ENCODE data around the gene MYO10.
"Not testable (repeated sequence)": the region's sequence is repeated elsewhere in the genome, so short reads cannot be mapped to it uniquely, and the experiment has no call there.

The MYO10 gene

GRCh38 chr5:16737209-16737608 is 198.9 kb downstream of the MYO10 start:
- DNase-seq: no peak

GRCh38 chr5:16736158-16736995 is 199.7 kb downstream of the MYO10 start:
- peak; percentile 60 to 64 for DNase-seq

- DNase-seq: no peak
Measured at GRCh38 chr5:16735101-16736060, 200.7 kb downstream of the MYO10 start.

- no peak for DNase-seq
Measured at GRCh38 chr5:16733331-16734006, 202.6 kb downstream of the MYO10 start.

GRCh38 chr5:16732356-16732755 is 203.7 kb downstream of the MYO10 start:
- DNase-seq: no peak

DNA sequence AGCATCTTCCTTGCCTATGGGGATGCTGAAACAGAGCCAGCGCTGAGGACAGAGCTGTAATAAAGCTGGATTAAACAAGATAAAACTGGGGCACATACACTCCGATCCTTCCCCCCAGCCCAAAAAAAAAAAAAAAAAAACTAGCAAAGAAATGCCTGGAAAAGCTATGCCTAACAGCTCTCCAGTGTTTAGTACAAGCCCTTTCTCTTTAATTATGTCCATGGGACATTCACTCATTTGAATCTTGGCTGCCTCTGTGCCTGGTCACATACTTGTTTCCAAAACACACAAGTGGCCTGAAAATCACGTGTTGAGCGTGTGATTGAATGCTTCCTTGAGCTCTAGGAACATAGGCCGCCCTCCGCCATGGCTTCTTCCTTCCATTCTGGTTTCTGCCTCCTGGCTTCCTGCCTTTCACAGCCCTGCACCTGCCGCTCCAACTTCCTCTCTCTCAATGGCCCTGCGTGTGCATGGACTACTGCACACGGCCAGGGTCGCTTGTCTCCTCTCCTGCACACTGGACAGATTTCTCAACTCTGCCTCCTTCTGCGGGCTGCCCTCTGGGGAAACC is 208.2 kb downstream of the MYO10 start:
- DNase-seq: peak; percentile 71 to 80

DNA sequence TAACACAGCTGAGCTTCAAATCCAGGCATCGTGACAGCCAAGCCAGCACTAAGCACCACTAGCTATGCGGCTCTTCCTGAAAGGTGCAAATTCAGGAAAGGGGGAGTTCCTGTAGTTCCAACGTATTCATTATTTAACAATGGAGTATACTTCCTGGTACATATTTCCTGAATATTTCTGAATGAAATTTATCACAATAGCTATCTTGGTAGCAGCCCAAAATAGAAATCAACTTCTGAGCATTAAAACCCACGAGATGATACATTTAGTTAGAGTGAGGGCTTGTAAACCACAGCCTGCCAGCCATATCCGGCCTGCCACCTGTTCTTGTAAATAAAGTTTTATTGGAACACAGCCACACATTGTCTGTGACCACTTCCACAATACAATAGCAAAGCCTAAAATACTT is 209.5 kb downstream of the MYO10 start:
- no peak for DNase-seq

DNA sequence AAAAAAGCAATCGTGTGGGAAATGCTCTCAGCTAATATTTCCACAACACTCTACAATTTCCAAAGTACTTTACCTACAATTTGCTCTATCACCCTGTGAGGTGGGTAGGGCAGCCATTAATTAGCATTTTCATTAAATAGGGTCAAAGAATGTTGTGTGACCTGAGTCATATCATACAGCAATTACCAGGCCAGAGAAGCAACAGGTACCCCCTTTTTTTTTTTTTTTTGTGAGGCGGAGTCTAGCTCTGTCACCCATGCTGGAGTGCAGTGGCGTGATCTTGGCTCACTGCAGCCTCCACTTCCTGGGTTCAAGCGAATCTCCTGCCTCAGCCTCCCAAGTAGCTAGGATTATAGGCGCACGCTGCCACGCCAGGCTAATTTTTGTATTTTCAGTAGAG is 210.5 kb downstream of the MYO10 start:
- no peak for DNase-seq

- DNase-seq: no peak
Measured at GRCh38 chr5:16723821-16724220, 212.3 kb downstream of the MYO10 start.

GRCh38 chr5:16722097-16722495 is 214.0 kb downstream of the MYO10 start:
- DNase-seq: no peak

DNA sequence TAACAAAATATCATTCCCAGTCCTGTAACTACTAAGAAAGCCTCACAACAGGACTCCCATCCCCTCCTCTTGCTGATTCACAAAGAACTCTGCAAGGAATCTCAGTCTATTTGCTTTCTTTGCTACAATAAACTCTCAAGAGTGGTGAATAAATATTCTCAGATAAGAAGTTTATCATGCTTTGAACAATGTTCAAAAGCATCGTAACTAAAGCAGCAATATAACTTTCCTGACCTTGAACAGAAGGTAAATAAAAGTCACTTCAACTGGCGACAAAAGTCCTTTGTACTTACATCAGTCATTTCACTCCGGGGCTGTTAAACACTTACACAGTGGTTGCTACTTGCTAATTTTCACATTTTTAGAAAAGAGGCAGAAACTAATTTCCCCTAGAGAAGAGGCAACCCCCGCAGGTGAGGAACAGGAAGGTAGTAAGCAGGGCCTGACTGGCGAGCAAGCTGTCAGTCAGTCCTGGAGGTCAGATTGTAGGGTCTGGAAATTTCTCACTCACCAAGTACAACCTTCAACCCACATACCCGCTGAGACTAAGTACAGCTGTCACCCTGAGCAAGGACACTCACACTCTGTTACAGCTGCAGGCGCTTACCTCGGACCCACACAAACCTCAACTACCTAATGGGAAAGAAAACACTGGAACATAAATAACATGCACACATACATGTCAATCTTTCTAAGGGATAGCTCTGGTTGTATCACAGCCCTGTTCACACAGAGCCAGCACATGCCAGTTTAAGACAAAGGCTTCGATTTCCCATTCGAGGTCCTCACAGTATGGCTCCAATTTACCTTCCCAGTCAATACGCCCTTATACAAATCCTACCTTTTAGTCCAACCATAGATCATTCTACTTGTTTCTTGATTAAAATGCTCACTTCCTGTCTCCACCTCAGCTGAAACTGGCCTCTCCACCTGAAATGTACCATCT is 214.7 kb downstream of the MYO10 start:
- DNase-seq: no peak

- not testable (repeated sequence) for DNase-seq
Measured at GRCh38 chr5:16718036-16718435, 218.1 kb downstream of the MYO10 start.

DNA sequence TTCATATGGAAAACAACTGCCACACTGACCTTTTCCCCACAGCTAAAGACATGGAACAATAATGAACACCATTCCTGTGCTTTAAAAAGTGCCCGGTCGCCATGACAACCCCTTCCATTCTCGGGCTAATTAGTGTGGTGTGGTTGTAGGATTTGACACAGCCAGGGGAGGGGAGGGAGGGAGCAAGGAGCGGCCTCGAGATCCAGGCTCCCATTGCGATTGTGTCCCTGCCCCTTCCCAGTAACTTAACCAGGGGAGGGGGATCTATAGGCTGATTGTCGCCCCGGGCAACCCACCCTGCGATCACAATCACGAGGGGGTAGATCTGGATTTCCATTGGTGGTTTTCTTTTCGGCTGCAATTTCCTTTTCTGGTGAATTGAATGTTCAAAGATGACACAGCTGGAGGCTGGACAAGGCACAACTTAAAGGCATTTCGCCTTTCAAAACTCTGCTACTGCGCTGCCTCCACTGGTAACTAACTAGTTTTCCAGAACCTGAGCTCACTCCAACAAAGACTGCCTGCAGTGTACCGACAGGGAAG is 222.6 kb downstream of the MYO10 start:
- DNase-seq: no peak

- no peak for DNase-seq
Measured at GRCh38 chr5:16712620-16713019, 223.5 kb downstream of the MYO10 start.

DNA sequence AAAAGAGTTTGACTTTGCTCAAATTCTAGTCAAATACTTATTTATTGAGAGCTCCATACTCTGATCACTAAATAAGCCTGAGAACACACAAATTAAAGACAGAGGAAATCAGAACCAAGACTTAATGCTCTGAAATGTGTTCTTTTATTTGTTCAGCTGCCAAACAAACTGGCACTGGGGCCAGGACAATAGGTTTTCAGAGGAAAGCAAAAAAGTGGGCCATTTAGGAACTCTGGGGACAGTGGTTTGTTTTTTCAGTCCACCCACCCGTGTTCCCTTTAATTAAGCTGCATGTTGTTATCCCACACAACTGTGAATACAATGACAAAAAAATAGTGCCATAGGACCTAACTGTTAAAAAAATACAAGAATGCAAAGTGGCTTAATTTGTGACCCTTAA is 223.9 kb downstream of the MYO10 start:
- DNase-seq: peak; percentile 27 to 51

DNA sequence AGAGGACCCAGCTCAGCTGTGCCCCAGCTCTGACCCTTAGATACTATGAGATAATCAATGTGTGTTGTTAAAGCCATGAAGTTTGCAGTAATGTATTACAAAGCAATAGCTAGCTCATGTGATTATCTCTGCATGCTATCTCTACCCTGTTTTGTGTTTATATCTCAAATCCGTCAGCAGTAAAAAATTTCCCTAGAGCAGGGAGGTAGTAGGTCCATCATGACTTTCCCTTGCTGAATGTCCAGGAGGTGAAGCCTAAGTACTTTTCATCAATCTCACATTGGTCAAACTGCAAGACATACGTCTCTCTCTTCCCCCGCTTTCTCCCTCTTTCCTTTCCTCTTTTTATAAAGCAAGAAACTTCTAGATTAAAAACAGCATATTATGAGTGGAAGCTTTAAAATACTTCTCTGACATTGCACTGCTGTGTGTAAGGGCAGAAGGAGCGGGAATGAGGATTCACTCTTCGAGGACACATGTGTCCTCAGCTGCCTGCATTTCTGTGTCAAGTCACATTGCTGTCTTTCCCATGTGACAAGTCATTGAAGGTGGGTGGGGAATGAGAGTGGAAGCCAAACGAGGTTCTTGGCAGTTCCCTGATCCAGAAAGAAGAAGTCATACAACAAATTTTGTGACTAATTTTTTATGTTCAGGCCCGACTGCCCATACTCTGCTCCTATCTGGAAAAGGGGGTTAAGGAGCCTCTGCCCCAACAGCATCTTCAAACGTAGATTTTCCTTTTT is 226.2 kb downstream of the MYO10 start:
- no peak for DNase-seq

DNA sequence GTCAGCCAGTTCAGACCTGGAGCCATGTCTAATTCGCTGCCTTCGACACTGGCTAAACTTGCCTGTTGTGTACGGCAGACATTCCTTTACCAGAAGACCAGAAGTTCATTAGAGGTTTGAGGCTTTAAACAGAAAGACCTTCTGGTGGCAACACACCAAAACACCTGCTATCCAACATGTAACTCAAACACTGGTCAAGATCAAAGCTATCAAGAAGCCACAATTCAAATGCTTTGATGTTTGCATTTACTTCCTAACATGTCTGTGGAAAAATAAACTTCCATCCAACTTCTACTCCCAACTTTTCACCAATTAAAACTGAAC is 228.3 kb downstream of the MYO10 start:
- no peak for DNase-seq

GRCh38 chr5:16707168-16707868 is 228.8 kb downstream of the MYO10 start:
- no peak for DNase-seq

DNA sequence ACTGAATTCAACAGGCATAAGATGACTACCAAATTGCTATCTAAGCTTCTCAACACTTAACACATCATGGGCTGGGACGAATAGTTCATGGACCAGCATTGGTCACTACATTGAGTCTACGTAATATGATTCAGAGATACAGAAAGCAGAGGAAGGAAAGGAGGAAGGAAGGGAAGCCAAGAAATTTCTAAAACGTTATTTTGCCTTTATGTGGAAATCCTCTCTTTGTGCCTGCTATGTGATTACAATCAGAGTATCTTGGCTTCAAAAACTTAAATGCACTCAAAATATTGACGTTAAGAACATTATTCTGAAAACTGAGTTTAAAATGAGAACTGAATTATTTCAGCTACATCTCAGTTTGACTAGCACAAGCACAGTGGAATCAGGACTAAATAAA is 231.1 kb downstream of the MYO10 start:
- no peak for DNase-seq

GRCh38 chr5:16702964-16703363 is 233.1 kb downstream of the MYO10 start:
- no peak for DNase-seq

Data from SHP77 (cell line).